Neural crest cell (in vitro differentiated cells): ENCODE results near the gene RPP14. TPM values are rescaled to one million over a fixed set of nuclear protein-coding genes. Genes with fewer than 3 reads are reported as not detected.
A peak's percentile ranks its signal among the peaks of the same experiment; 100 is the strongest.

Experiments used
- DNase-seq: peaks from one replicate; pipeline ENCODE4 v3.0.0; 2021; ENCODE audit warnings: low read depth, mixed read lengths, low spot score
- H3K27ac Mint-ChIP-seq: one replicate; pipeline ENCODE4 v1.8.0; 2021; ENCODE audit warnings: mild to moderate bottlenecking, mixed read lengths; ENCODE audit not compliant: unreplicated experiment
- H3K27me3 Mint-ChIP-seq: 2 replicates; pipeline ENCODE4 v1.8.0; 2021; ENCODE audit warnings: low read depth, mild to moderate bottlenecking, mixed read lengths
- H3K36me3 Mint-ChIP-seq: 2 replicates; pipeline ENCODE4 v1.8.0; 2021; ENCODE audit warnings: low read depth, mild to moderate bottlenecking, mixed read lengths
- H3K4me1 Mint-ChIP-seq: 2 replicates; pipeline ENCODE4 v1.8.0; 2021; ENCODE audit warnings: mixed read lengths
- H3K4me3 Mint-ChIP-seq: one replicate; pipeline ENCODE4 v1.8.0; 2021; ENCODE audit warnings: mild to moderate bottlenecking, mixed read lengths
- H3K9me3 Mint-ChIP-seq: 2 replicates; pipeline ENCODE4 v1.8.0; 2021; ENCODE audit warnings: mixed read lengths
- CTCF ChIP-seq: fragments of 200-600 bp; sonication (generic); conservative IDR thresholded peaks from 2 replicates; pipeline ENCODE4 v1.5.0; 2021; ENCODE audit warnings: antibody characterized with exemption, mild to moderate bottlenecking
- total RNA-seq: library from RNA; stranded (reverse); gene quantifications from 2 replicates; pipeline ENCODE4 v1.2.1, GENCODE V29; 2021

Gene RPP14
- total RNA-seq, 1 donor from 2014 or later, result 29.9 TPM

- Mint-ChIP-seq H3K4me3 (peak overlapping the region; percentile 23), H3K27ac (peak overlapping the region; percentile 43), H3K9me3 (no peaks in the 10 kb centered on the region), H3K36me3 (peaks cover 9% of the 10 kb centered on the region), H3K4me1 (peaks cover 13% of the 10 kb centered on the region), H3K27me3 (peaks cover 22% of the 10 kb centered on the region)
- TF ChIP-seq CTCF, result no peak
- DNase-seq, result no peak
Observed at GRCh38 chr3:58296269-58296668, 9.8 kb upstream of the RPP14 start.

- no peaks in the 10 kb centered on the region for H3K9me3 Mint-ChIP-seq
- TF ChIP-seq CTCF, result no peak
- peaks cover 13% of the 10 kb centered on the region for H3K4me1 Mint-ChIP-seq
- no peak overlapping the region for H3K27ac Mint-ChIP-seq
- no peak overlapping the region for H3K4me3 Mint-ChIP-seq
- no peak for DNase-seq
- H3K27me3 Mint-ChIP-seq, result peaks cover 27% of the 10 kb centered on the region
- H3K36me3 Mint-ChIP-seq, result peaks cover 5% of the 10 kb centered on the region
Observed at GRCh38 chr3:58296843-58297242, 9.2 kb upstream of the RPP14 start.

GRCh38 chr3:58298190-58298589, 7.9 kb upstream of the RPP14 start:
- no peaks in the 10 kb centered on the region for H3K9me3 Mint-ChIP-seq
- H3K4me1 Mint-ChIP-seq, result peaks cover 13% of the 10 kb centered on the region
- H3K36me3 Mint-ChIP-seq, result no peaks in the 10 kb centered on the region
- DNase-seq, result no peak
- TF ChIP-seq CTCF, result no peak
- no peak overlapping the region for H3K27ac Mint-ChIP-seq
- no peak overlapping the region for H3K4me3 Mint-ChIP-seq
- peaks cover 41% of the 10 kb centered on the region for H3K27me3 Mint-ChIP-seq

GRCh38 chr3:58299075-58299474, 7.0 kb upstream of the RPP14 start:
- H3K4me3 Mint-ChIP-seq, result no peak overlapping the region

GRCh38 chr3:58299839-58300516, 6.1 kb upstream of the RPP14 start:
- Mint-ChIP-seq H3K4me1 (peaks cover 13% of the 10 kb centered on the region), H3K9me3 (no peaks in the 10 kb centered on the region), H3K36me3 (no peaks in the 10 kb centered on the region), H3K27me3 (peaks cover 50% of the 10 kb centered on the region), H3K4me3 (no peak overlapping the region), H3K27ac (no peak overlapping the region)
- no peak for DNase-seq
- peak; percentile 80 for TF ChIP-seq CTCF

More at GRCh38 chr3:58299075-58299474, 7.0 kb upstream of the RPP14 start:
- Mint-ChIP-seq H3K27ac (no peak overlapping the region), H3K4me1 (peaks cover 13% of the 10 kb centered on the region), H3K9me3 (no peaks in the 10 kb centered on the region), H3K36me3 (no peaks in the 10 kb centered on the region), H3K27me3 (peaks cover 47% of the 10 kb centered on the region)
- TF ChIP-seq CTCF, result no peak
- DNase-seq, result no peak
